Epithelial cell of esophagus (primary cell): ENCODE data around the gene STAT1.
A peak's percentile ranks its signal among the peaks of the same experiment; 100 is the strongest.

Experiments
- DNase-seq: peaks from one replicate; pipeline ENCODE4 v3.0.0; 2010; ENCODE audit warnings: low read depth
- H3K4me3 ChIP-seq: 2 replicates; pipeline ENCODE4 v1.5.1; 2011; ENCODE audit warnings: mild to moderate bottlenecking, low read length, control low read depth
- CTCF ChIP-seq: IDR thresholded peaks from 2 replicates; pipeline ENCODE4 v1.5.1; 2011; ENCODE audit warnings: low read depth, mild to moderate bottlenecking, low read length, control low read depth, inconsistent platforms; ENCODE audit not compliant: insufficient read depth; ENCODE audit errors: missing control alignments

Gene STAT1

GRCh38 chr2:190948671-190949070, 65.3 kb downstream of the STAT1 start:
- no peak overlapping the region for H3K4me3 ChIP-seq
- DNase-seq, result peak; percentile 56
- no peak for TF ChIP-seq CTCF

GRCh38 chr2:190947711-190948251, 66.2 kb downstream of the STAT1 start:
- TF ChIP-seq CTCF, result no peak
- no peak overlapping the region for H3K4me3 ChIP-seq
- DNase-seq, result peak; percentile 67

GRCh38 chr2:190947141-190947540, 66.8 kb downstream of the STAT1 start:
- TF ChIP-seq CTCF, result no peak
- no peak for DNase-seq
- H3K4me3 ChIP-seq, result no peak overlapping the region

- TF ChIP-seq CTCF, result no peak
- no peak overlapping the region for H3K4me3 ChIP-seq
- DNase-seq, result no peak
Measured at GRCh38 chr2:190943706-190944105, 70.3 kb downstream of the STAT1 start.

GRCh38 chr2:190942697-190943096, 71.3 kb downstream of the STAT1 start:
- no peak overlapping the region for H3K4me3 ChIP-seq
- no peak for TF ChIP-seq CTCF
- DNase-seq, result no peak

GRCh38 chr2:190941571-190941970, 72.4 kb downstream of the STAT1 start:
- H3K4me3 ChIP-seq, result no peak overlapping the region
- no peak for TF ChIP-seq CTCF
- DNase-seq, result no peak

GRCh38 chr2:190940454-190940853, 73.5 kb downstream of the STAT1 start:
- no peak overlapping the region for H3K4me3 ChIP-seq
- no peak for DNase-seq
- TF ChIP-seq CTCF, result no peak
